Omental fat pad (tissue), 4 donors: ENCODE data around the gene KRT10. TPM values are rescaled to one million over a fixed set of nuclear protein-coding genes. Genes with fewer than 3 reads are reported as not detected.

Source experiments
- ATAC-seq: fragments of 150-250 bp; one replicate; pipeline ENCODE4 v1.9.1; 2016; ENCODE audit warnings: mild to moderate bottlenecking, moderate library complexity; ENCODE audit not compliant: low FRiP score
- DNase-seq: peaks from one replicate; pipeline ENCODE4 v3.0.0-alpha.2; 2019; ENCODE audit warnings: low spot score
- total RNA-seq, 4 donors: library from RNA; depleted of rRNA; stranded (reverse); fragments of >200 nt; gene quantifications; one replicate each; pipeline ENCODE4 v1.1.0, GENCODE V29; 2016
- TF ChIP-seq, protein P1 (sequence below), 3 donors: fragments of 450-650 bp; IDR thresholded peaks; one replicate each; pipeline ENCODE4 v1.5.1; 2016 to 2017; ENCODE audit warnings: antibody characterized with exemption in 3 of 3, mild to moderate bottlenecking in 3 of 3, moderate library complexity in 2 of 3

KRT10 gene
- total RNA-seq: 10 to 100 TPM in 2 of 4 donors, 1 to 10 TPM in 2; 4.4 to 17.5 (median 10.8) TPM

GRCh38 chr17:40822132-40822812, at the start of gene KRT10:
Gene KRT10 (minus strand): TSS chr17:40822614. CDS start chr17:40822585, 29 bp downstream.
- ATAC-seq (no peak), DNase-seq (no peak)
- TF ChIP-seq, protein P1, sequence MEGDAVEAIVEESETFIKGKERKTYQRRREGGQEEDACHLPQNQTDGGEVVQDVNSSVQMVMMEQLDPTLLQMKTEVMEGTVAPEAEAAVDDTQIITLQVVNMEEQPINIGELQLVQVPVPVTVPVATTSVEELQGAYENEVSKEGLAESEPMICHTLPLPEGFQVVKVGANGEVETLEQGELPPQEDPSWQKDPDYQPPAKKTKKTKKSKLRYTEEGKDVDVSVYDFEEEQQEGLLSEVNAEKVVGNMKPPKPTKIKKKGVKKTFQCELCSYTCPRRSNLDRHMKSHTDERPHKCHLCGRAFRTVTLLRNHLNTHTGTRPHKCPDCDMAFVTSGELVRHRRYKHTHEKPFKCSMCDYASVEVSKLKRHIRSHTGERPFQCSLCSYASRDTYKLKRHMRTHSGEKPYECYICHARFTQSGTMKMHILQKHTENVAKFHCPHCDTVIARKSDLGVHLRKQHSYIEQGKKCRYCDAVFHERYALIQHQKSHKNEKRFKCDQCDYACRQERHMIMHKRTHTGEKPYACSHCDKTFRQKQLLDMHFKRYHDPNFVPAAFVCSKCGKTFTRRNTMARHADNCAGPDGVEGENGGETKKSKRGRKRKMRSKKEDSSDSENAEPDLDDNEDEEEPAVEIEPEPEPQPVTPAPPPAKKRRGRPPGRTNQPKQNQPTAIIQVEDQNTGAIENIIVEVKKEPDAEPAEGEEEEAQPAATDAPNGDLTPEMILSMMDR (IDR thresholded peaks at IDR 0.05): no peak

GRCh38 chr17:40871316-40871715, 48.9 kb upstream of the KRT10 start:
- ATAC-seq (no peak), DNase-seq (no peak)
- TF ChIP-seq, protein P1 (IDR thresholded peaks at IDR 0.05): no peak

DNA sequence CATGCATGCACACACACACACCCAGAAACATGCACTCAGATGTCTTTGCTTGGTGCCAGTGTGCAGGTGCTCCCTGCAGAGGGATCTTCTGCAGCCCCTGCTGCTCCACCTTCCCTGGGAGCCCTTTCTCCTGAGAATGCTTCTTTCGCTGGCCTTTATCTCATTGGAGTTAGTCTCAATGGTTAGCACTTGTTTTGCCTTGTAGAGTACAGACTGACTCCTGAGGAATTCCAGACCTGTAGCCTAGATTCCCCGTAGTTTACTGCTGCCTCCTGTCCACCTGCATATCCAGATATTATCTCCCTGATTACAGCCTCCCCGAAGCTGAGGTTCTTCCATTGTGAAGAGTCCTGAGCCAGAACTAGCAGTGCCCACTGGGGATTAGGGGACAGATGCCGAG, 47.7 kb upstream of the KRT10 start:
- DNase-seq (no peak), ATAC-seq (no peak)
- TF ChIP-seq, protein P1 (IDR thresholded peaks at IDR 0.05): no peak

- TF ChIP-seq, protein P1 (IDR thresholded peaks at IDR 0.05): no peak
- DNase-seq: no peak
- no peak for ATAC-seq
These were observed 44.4 kb upstream of the KRT10 start, which contains the start of gene KRT12 for GRCh38 chr17:40866838-40867237. Gene KRT12 (minus strand): TSS chr17:40867223. CDS start chr17:40867186, 37 bp downstream.

- DNase-seq (no peak), ATAC-seq (no peak)
- TF ChIP-seq, protein P1 (IDR thresholded peaks at IDR 0.05): no peak
These were observed 42.4 kb upstream of the KRT10 start for GRCh38 chr17:40864661-40865390.

GRCh38 chr17:40862985-40863733, 40.7 kb upstream of the KRT10 start:
- TF ChIP-seq, protein P1 (IDR thresholded peaks at IDR 0.05): no peak
- ATAC-seq (no peak), DNase-seq (no peak)
